ENCODE data around the gene AVPR1B. TPM values are rescaled to one million over a fixed set of nuclear protein-coding genes. Genes with fewer than 3 reads are reported as not detected.

AVPR1B gene
- total RNA-seq, 1 experiment from 2014 or later = not detected

DNA sequence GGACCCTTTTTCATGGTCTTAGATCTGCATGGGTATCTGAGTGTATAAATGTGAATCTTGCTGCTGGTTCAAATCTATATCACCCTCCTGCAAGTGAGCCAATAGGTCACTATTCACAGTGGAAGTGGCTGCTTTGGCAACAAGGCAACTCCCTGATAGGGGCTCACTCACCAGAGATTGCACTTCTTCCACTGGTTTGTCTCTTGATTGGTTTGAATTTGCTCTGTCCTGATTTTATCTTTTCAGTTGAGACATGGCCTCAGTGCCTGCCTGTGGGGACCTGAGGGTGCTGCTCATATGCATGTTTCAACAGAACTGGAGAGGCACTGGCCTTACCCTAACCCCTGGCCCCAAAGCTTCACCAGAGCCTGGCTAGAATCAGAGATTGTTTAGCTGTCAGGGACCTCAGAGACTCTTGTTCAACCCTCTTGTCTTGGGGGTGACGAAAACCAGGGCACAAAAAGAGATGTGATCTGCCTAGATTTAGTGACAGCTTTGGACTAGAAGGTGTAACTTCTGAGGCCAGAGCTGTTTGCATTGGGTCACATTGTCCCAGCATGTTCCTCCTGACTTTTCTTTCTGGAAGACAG lies 16.9 kb downstream of the AVPR1B start:
- ATAC-seq (no peak), DNase-seq (ENCODE audit: low read depth, low spot score) (no peak)
- TF ChIP-seq, protein P1, sequence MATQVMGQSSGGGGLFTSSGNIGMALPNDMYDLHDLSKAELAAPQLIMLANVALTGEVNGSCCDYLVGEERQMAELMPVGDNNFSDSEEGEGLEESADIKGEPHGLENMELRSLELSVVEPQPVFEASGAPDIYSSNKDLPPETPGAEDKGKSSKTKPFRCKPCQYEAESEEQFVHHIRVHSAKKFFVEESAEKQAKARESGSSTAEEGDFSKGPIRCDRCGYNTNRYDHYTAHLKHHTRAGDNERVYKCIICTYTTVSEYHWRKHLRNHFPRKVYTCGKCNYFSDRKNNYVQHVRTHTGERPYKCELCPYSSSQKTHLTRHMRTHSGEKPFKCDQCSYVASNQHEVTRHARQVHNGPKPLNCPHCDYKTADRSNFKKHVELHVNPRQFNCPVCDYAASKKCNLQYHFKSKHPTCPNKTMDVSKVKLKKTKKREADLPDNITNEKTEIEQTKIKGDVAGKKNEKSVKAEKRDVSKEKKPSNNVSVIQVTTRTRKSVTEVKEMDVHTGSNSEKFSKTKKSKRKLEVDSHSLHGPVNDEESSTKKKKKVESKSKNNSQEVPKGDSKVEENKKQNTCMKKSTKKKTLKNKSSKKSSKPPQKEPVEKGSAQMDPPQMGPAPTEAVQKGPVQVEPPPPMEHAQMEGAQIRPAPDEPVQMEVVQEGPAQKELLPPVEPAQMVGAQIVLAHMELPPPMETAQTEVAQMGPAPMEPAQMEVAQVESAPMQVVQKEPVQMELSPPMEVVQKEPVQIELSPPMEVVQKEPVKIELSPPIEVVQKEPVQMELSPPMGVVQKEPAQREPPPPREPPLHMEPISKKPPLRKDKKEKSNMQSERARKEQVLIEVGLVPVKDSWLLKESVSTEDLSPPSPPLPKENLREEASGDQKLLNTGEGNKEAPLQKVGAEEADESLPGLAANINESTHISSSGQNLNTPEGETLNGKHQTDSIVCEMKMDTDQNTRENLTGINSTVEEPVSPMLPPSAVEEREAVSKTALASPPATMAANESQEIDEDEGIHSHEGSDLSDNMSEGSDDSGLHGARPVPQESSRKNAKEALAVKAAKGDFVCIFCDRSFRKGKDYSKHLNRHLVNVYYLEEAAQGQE (IDR thresholded peaks at IDR 0.05; ENCODE audit: insufficient read depth in 1 of 2, low read depth in 2 of 2, low read length in 1 of 2) = no peak
- H3K4me1 ChIP-seq (ENCODE audit: control insufficient read depth, insufficient read depth, low read length) = no peaks in the 10 kb centered on the region
- in situ Hi-C loops (cut with HindIII; ENCODE audit: low pct_unique_long_range_greater_than_20kb, low sequenced_read_pairs) (no loop called here), intact Hi-C loops (cut with micrococcal nuclease; ENCODE audit: unreplicated experiment) (loop anchor here (5.0 kb wide), 1 partner anchor 308 kb away; no protein-coding TSS in a partner anchor)
- H3K4me3 ChIP-seq (ENCODE audit: low read depth in 2 of 2, low read length in 2 of 2) = no peak overlapping the region
- no TSS peak for BruUV-seq (replicated peaks)
- no peak overlapping the region for H3K27ac ChIP-seq (ENCODE audit: low read length)
- no peaks in the 10 kb centered on the region for H3K36me3 ChIP-seq (ENCODE audit: control insufficient read depth, insufficient read depth, low read length)
- no peaks in the 10 kb centered on the region for H3K9me3 ChIP-seq (ENCODE audit: control insufficient read depth, insufficient read depth, low read depth, low read length)
- peaks cover 3% of the 10 kb centered on the region; the same call in 1 of the 2 replicates for H3K27me3 ChIP-seq (ENCODE audit: control insufficient read depth, insufficient read depth, low read length)
- POLR2A ChIA-PET = no interaction called here
- CTCF ChIA-PET = no interaction called here

DNA sequence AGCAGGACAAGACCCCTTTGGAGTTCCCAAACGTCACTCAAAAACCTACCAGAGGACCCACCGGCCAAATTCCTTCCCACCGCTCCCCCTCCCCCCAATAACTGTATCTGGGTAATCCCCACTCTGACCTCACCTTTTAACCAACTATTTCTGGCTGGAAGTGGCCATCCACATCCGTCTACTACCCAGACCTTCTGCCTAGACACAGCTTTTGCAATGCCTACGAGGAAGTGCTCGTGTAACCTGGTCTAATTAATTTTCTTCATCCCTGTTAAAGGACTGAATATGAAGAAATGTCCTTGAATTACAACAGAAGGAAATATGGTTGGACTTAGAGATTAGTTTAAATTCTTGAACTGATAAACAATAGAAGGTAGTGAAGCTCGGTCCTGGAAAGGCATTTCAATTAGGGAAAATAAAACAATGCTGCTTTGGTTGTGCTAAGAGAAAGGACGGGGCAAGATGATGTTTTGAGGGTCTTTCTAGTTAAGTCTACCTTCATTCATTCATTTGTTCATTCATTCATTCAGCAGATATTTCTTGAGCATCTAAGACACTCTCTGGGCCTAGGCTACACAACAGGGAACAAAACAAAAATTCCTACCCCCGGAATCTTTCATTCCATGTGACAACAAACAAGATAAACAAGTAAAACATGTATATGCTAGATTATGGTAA lies 18.8 kb downstream of the AVPR1B start:
- in situ Hi-C loops (cut with HindIII; ENCODE audit: low pct_unique_long_range_greater_than_20kb, low sequenced_read_pairs) (no loop called here), intact Hi-C loops (cut with micrococcal nuclease; ENCODE audit: unreplicated experiment) (no loop called here)
- Histone ChIP-seq H3K4me1 (ENCODE audit: control insufficient read depth, insufficient read depth, low read length) (no peaks in the 10 kb centered on the region), H3K27me3 (ENCODE audit: control insufficient read depth, insufficient read depth, low read length) (peaks cover 8% of the 10 kb centered on the region; the same call in 1 of the 2 replicates), H3K9me3 (ENCODE audit: control insufficient read depth, insufficient read depth, low read depth, low read length) (no peaks in the 10 kb centered on the region), H3K27ac (ENCODE audit: low read length) (no peak overlapping the region), H3K4me3 (ENCODE audit: low read depth in 2 of 2, low read length in 2 of 2) (no peak overlapping the region), H3K36me3 (ENCODE audit: control insufficient read depth, insufficient read depth, low read length) (no peaks in the 10 kb centered on the region)
- CTCF ChIA-PET = no interaction called here
- TF ChIP-seq TCF7L2 (IDR thresholded peaks at IDR 0.05; ENCODE audit: low read depth, low read length) (no peak), SIN3A (IDR thresholded peaks at IDR 0.05; ENCODE audit: borderline replicate concordance, insufficient read depth, low read depth, low read length) (no peak), POLR2AphosphoS5 (IDR thresholded peaks at IDR 0.05; ENCODE audit: low read depth, low read length) (no peak)
- TF ChIP-seq, protein P2, sequence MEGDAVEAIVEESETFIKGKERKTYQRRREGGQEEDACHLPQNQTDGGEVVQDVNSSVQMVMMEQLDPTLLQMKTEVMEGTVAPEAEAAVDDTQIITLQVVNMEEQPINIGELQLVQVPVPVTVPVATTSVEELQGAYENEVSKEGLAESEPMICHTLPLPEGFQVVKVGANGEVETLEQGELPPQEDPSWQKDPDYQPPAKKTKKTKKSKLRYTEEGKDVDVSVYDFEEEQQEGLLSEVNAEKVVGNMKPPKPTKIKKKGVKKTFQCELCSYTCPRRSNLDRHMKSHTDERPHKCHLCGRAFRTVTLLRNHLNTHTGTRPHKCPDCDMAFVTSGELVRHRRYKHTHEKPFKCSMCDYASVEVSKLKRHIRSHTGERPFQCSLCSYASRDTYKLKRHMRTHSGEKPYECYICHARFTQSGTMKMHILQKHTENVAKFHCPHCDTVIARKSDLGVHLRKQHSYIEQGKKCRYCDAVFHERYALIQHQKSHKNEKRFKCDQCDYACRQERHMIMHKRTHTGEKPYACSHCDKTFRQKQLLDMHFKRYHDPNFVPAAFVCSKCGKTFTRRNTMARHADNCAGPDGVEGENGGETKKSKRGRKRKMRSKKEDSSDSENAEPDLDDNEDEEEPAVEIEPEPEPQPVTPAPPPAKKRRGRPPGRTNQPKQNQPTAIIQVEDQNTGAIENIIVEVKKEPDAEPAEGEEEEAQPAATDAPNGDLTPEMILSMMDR (IDR thresholded peaks at IDR 0.05) = no peak
- TF ChIP-seq, protein P1 (IDR thresholded peaks at IDR 0.05; ENCODE audit: insufficient read depth in 1 of 2, low read depth in 2 of 2, low read length in 1 of 2) = no peak
- BruUV-seq (replicated peaks) = no TSS peak
- POLR2A ChIA-PET = no interaction called here
- ATAC-seq (no peak), DNase-seq (ENCODE audit: low read depth, low spot score) (no peak)
